DND-41 (cell line): ENCODE data around the gene NMNAT2.

ENCODE experiments used
- EZH2 ChIP-seq: IDR thresholded peaks from 3 replicates; pipeline ENCODE4 v1.6.1; 2012; ENCODE audit warnings: borderline replicate concordance, low read depth, mild to moderate bottlenecking, moderate library complexity, low read length, inconsistent platforms; ENCODE audit not compliant: severe bottlenecking
- TF ChIP-seq, protein P1 (sequence below): IDR thresholded peaks from 2 replicates; pipeline ENCODE4 v1.5.1; 2012; ENCODE audit warnings: borderline replicate concordance, low read length, moderate library complexity, mild to moderate bottlenecking; ENCODE audit not compliant: poor library complexity, severe bottlenecking; ENCODE audit errors: extremely low read depth

DNA sequence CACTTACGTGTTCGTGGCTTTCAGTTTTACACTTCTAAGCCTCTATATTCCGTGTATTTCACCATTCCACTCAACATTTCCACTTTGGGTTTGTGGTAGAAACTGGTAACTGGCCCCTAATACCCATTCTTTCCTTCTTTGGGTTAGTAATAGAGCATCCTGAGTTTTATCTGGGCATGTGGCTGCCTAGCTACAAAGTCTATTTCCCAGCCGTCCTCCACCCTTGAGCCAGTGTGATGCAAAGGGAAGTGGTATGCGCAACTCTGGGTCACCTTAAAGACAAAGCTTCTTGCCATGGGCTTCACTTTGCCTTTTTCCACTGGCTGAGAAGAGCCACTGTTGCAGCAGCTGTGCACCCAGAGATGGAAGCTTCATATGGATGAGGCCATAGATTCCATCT is 158.3 kb downstream of the NMNAT2 start:
- TF ChIP-seq, protein P1, sequence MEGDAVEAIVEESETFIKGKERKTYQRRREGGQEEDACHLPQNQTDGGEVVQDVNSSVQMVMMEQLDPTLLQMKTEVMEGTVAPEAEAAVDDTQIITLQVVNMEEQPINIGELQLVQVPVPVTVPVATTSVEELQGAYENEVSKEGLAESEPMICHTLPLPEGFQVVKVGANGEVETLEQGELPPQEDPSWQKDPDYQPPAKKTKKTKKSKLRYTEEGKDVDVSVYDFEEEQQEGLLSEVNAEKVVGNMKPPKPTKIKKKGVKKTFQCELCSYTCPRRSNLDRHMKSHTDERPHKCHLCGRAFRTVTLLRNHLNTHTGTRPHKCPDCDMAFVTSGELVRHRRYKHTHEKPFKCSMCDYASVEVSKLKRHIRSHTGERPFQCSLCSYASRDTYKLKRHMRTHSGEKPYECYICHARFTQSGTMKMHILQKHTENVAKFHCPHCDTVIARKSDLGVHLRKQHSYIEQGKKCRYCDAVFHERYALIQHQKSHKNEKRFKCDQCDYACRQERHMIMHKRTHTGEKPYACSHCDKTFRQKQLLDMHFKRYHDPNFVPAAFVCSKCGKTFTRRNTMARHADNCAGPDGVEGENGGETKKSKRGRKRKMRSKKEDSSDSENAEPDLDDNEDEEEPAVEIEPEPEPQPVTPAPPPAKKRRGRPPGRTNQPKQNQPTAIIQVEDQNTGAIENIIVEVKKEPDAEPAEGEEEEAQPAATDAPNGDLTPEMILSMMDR, result no peak
- TF ChIP-seq EZH2, result no peak
